ENCODE results near the gene CLIP3. TPM values are rescaled to one million over a fixed set of nuclear protein-coding genes. Genes with fewer than 3 reads are reported as not detected.

CLIP3 gene
- total and polyA plus RNA-seq, 8 donors = 5.8 to 33.0 (median 27.5) TPM

GRCh38 chr19:36061367-36061766 lies 28.7 kb upstream of the CLIP3 start:
- DNase-seq (no peak), ATAC-seq (no peak)
- no peaks in the 10 kb centered on the region for H3K9me3 ChIP-seq
- H3K36me3 ChIP-seq = peaks cover 0 to 15% of the 10 kb centered on the region in 2 donors
- intact Hi-C loops (cut with DNase I) = no loop called here
- no peak overlapping the region for H3K4me3 ChIP-seq
- H3K27ac ChIP-seq = no peak overlapping the region
- H3K4me1 ChIP-seq = no peaks in the 10 kb centered on the region
- TF ChIP-seq CTCF (IDR thresholded peaks at IDR 0.05) = no peak
- no peaks in the 10 kb centered on the region for H3K27me3 ChIP-seq

DNA sequence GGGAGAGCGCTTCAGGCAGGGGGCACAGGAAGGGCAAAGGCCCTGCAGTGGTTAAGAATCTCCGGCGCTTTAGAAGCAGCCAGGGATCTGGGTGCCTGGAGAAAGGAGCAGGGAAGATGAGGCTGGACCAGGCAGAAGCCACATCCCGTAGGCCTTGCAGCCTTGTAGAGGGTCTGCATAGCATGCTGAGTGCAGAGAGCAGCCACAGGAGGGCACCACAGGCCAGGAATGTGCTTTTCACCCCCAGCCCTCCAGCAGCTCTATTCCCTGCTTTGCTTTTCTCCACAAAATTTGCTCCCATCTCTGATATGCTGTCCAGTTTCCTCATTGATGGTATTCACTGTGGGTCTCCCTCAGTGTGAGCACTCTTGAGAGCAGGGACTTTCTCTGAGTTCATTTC lies 27.8 kb upstream of the CLIP3 start:
- peak; percentile 92 for ATAC-seq

GRCh38 chr19:36059180-36059910 lies 26.7 kb upstream of the CLIP3 start:
- peaks cover 0 to 8% of the 10 kb centered on the region in 2 donors for H3K36me3 ChIP-seq
- DNase-seq (no peak), ATAC-seq (no peak)
- TF ChIP-seq CTCF (IDR thresholded peaks at IDR 0.05) = no peak
- H3K4me3 ChIP-seq = no peak overlapping the region
- no peak overlapping the region for H3K27ac ChIP-seq
- no peaks in the 10 kb centered on the region for H3K9me3 ChIP-seq
- H3K4me1 ChIP-seq = peaks cover 5 to 11% of the 10 kb centered on the region in 2 donors
- no peaks in the 10 kb centered on the region for H3K27me3 ChIP-seq
- intact Hi-C loops (cut with DNase I) = no loop called here

More for the DNA sequence above, 27.8 kb upstream of the CLIP3 start:
- Histone ChIP-seq H3K27ac (no peak overlapping the region), H3K9me3 (no peaks in the 10 kb centered on the region), H3K36me3 (peaks cover 0 to 8% of the 10 kb centered on the region in 2 donors), H3K4me3 (no peak overlapping the region), H3K27me3 (no peaks in the 10 kb centered on the region), H3K4me1 (peaks cover 1 to 6% of the 10 kb centered on the region in 2 donors)
- TF ChIP-seq CTCF (IDR thresholded peaks at IDR 0.05) = peak; percentile 21 to 48
- no peak for DNase-seq
- intact Hi-C loops (cut with DNase I) = no loop called here

DNA sequence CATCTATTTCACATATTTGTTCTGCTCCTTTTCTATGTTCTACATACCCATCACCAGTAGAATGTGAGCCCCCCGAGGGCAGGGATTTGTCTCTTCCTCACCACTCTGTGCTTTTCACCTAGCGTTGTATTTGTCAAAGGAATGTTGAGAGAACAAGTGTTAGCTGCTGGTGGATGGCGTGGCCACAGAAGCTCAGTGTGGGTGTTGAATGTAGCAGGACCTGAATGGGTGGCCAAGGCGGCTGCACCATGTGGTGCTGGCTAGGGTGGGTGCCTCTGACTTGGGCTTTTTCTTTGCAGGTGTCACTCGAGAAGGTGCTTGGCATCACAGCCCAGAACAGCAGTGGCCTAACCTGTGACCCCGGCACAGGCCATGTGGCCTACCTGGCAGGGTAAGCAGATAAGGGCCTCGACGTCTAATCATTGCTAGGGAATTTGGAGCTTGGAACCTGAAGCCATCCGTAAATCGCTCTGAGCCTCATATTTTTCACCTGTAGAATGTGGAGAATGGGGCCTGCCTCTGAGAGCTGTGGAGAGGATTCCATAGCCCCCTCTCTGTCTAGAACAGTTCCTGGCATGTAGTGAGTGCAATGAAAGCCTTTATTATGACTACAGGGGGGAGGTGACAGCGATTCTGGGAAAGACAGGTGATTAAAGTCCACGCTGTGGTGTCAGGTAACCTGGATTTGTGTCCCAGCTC lies 26.0 kb upstream of the CLIP3 start:
- peaks cover 0 to 8% of the 10 kb centered on the region in 2 donors for H3K36me3 ChIP-seq
- H3K27ac ChIP-seq = no peak overlapping the region
- intact Hi-C loops (cut with DNase I) = no loop called here
- ATAC-seq = no peak
- H3K27me3 ChIP-seq = no peaks in the 10 kb centered on the region
- no peak for DNase-seq
- peaks cover 5 to 11% of the 10 kb centered on the region in 2 donors for H3K4me1 ChIP-seq
- H3K9me3 ChIP-seq = no peaks in the 10 kb centered on the region
- TF ChIP-seq CTCF (IDR thresholded peaks at IDR 0.05) = no peak
- H3K4me3 ChIP-seq = no peak overlapping the region

Measured in left lung (tissue), 10 donors.